ENCODE results near the gene ACOX1.
A peak's percentile ranks its signal among the peaks of the same experiment; 100 is the strongest.

ACOX1 gene

GRCh38 chr17:75978938-75979704, at the start of gene ACOX1, which contains the start of gene TEN1:
ACOX1 (minus strand) TSS chr17:75979166; CDS start chr17:75979073, 93 bp downstream.
TEN1 (plus strand) TSS chr17:75979240; CDS start chr17:75986193, 6,953 bp downstream.
- peak; percentile 97 for DNase-seq (ENCODE audit: low read depth)
- peak within 1 kb of the TSS; percentile 92 for H3K4me3 ChIP-seq (ENCODE audit: low read length)
- TF ChIP-seq CTCF (conservative IDR thresholded peaks at IDR 0.05; ENCODE audit: low read length), result peak; percentile 29

- TF ChIP-seq CTCF (conservative IDR thresholded peaks at IDR 0.05; ENCODE audit: low read length), result no peak
- DNase-seq (ENCODE audit: low read depth), result no peak
- H3K4me3 ChIP-seq (ENCODE audit: low read length), result no peak within 1 kb of the TSS
Observed at GRCh38 chr17:76027159-76027839, 48.3 kb upstream of the ACOX1 start, which contains the start of gene EVPL. EVPL (minus strand) TSS chr17:76027306; CDS start chr17:76027198, 108 bp downstream.

- DNase-seq (ENCODE audit: low read depth), result no peak
- no peak overlapping the region for H3K4me3 ChIP-seq (ENCODE audit: low read length)
- TF ChIP-seq CTCF (conservative IDR thresholded peaks at IDR 0.05; ENCODE audit: low read length), result no peak
Observed at GRCh38 chr17:76026714-76027158, 47.8 kb upstream of the ACOX1 start.

- H3K4me3 ChIP-seq (ENCODE audit: low read length), result no peak overlapping the region
- no peak for DNase-seq (ENCODE audit: low read depth)
- no peak for TF ChIP-seq CTCF (conservative IDR thresholded peaks at IDR 0.05; ENCODE audit: low read length)
Observed at GRCh38 chr17:76025294-76025693, 46.3 kb upstream of the ACOX1 start.

- no peak overlapping the region for H3K4me3 ChIP-seq (ENCODE audit: low read length)
- no peak for TF ChIP-seq CTCF (conservative IDR thresholded peaks at IDR 0.05; ENCODE audit: low read length)
Observed at GRCh38 chr17:76024353-76024752, 45.4 kb upstream of the ACOX1 start.

GRCh38 chr17:76023900-76024237, 44.9 kb upstream of the ACOX1 start:
- no peak overlapping the region for H3K4me3 ChIP-seq (ENCODE audit: low read length)
- no peak for DNase-seq (ENCODE audit: low read depth)
- TF ChIP-seq CTCF (conservative IDR thresholded peaks at IDR 0.05; ENCODE audit: low read length), result no peak

More at GRCh38 chr17:76024353-76024752, 45.4 kb upstream of the ACOX1 start:
- no peak for DNase-seq (ENCODE audit: low read depth)

All from AG10803 (cell line).